ENCODE results near the gene IQCB1. TPM values are rescaled to one million over a fixed set of nuclear protein-coding genes. Genes with fewer than 3 reads are reported as not detected.

IQCB1 gene
- polyA plus RNA-seq, 3 donors: 6.0 to 27.7 (median 7.5) TPM

GRCh38 chr3:121740896-121741295, 94.0 kb downstream of the IQCB1 start:
- peaks cover 0 to 10% (median 5%) of the 10 kb centered on the region in 7 donors for H3K9me3 Mint-ChIP-seq
- peaks cover 23 to 36% of the 10 kb centered on the region in 2 donors for H3K36me3 Mint-ChIP-seq
- H3K27me3 Mint-ChIP-seq (ENCODE audit: low read depth in 3 of 3): no peaks in the 10 kb centered on the region
- TF ChIP-seq CTCF (IDR thresholded peaks at IDR 0.05): no peak
- intact Hi-C loops (cut with micrococcal nuclease): loop anchor here (10.0 kb wide), 3 partner anchors 76 to 514 kb away; partner anchors contain the start of genes HCLS1 (in 2 of the 2), EAF2 (in 1 of the 2) and IQCB1 (in 1 of the 2)
- Histone ChIP-seq H3K4me1 (ENCODE audit: control insufficient read depth in 1 of 2, insufficient read depth in 2 of 2, low read length in 2 of 2) (no peaks in the 10 kb centered on the region), H2AFZ (ENCODE audit: insufficient read depth, low read depth, low read length, poor library complexity, severe bottlenecking) (no peak overlapping the region), H3K4me2 (replicated peaks; ENCODE audit: extremely low read depth, low read length, poor library complexity, severe bottlenecking) (no peak overlapping the region), H3K27me3 (ENCODE audit: control insufficient read depth in 2 of 2, insufficient read depth in 2 of 2, low read length in 2 of 2) (no peaks in the 10 kb centered on the region), H3K4me3 (replicated peaks in 1 of 3; ENCODE audit: low read depth in 2 of 3, low read length in 3 of 3) (no peak overlapping the region), H4K20me1 (ENCODE audit: insufficient read depth, low read length) (peaks cover 50% of the 10 kb centered on the region), H3K36me3 (replicated peaks in 1 of 2; ENCODE audit: control insufficient read depth in 1 of 2, insufficient read depth in 2 of 2, low read length in 2 of 2) (peaks cover 0 to 17% of the 10 kb centered on the region in 2 donors), H3K9me3 (replicated peaks in 1 of 2; ENCODE audit: control insufficient read depth in 1 of 2, insufficient read depth in 1 of 2, low read length in 2 of 2) (no peaks in the 10 kb centered on the region), H3K9ac (ENCODE audit: insufficient read depth, low read length, poor library complexity, severe bottlenecking) (no peak overlapping the region), H3K79me2 (ENCODE audit: insufficient read depth, low read length) (peaks cover 86% of the 10 kb centered on the region), H3K27ac (ENCODE audit: low read depth in 1 of 2, low read length in 2 of 2) (no peak overlapping the region)
- no CpG with 5 or more reads among the region's 2 CpGs for WGBS (ENCODE audit: insufficient coverage)
- no peak for DNase-seq
- peaks cover 5% of the 10 kb centered on the region for H3K4me1 Mint-ChIP-seq
- no peak overlapping the region for H3K27ac Mint-ChIP-seq
- no peak overlapping the region for H3K4me3 Mint-ChIP-seq

GRCh38 chr3:121739902-121740301, 95.0 kb downstream of the IQCB1 start:
- peaks cover 0 to 17% of the 10 kb centered on the region in 2 donors for H3K36me3 ChIP-seq (replicated peaks in 1 of 2; ENCODE audit: control insufficient read depth in 1 of 2, insufficient read depth in 2 of 2, low read length in 2 of 2)
- no peaks in the 10 kb centered on the region for H3K27me3 ChIP-seq (ENCODE audit: control insufficient read depth in 2 of 2, insufficient read depth in 2 of 2, low read length in 2 of 2)
- H3K79me2 ChIP-seq (ENCODE audit: insufficient read depth, low read length): peaks cover 86% of the 10 kb centered on the region
- no peaks in the 10 kb centered on the region for H3K4me1 ChIP-seq (ENCODE audit: control insufficient read depth in 1 of 2, insufficient read depth in 2 of 2, low read length in 2 of 2)
- no peak overlapping the region for H3K9ac ChIP-seq (ENCODE audit: insufficient read depth, low read length, poor library complexity, severe bottlenecking)
- Mint-ChIP-seq H3K4me3 (no peak overlapping the region), H3K4me1 (peaks cover 5% of the 10 kb centered on the region), H3K27me3 (ENCODE audit: low read depth in 3 of 3) (no peaks in the 10 kb centered on the region), H3K36me3 (peaks cover 24 to 38% of the 10 kb centered on the region in 2 donors), H3K9me3 (peaks cover 0 to 10% (median 5%) of the 10 kb centered on the region in 7 donors), H3K27ac (no peak overlapping the region)
- no peak overlapping the region for H3K4me3 ChIP-seq (replicated peaks in 1 of 3; ENCODE audit: low read depth in 2 of 3, low read length in 3 of 3)
- no peak overlapping the region for H3K27ac ChIP-seq (ENCODE audit: low read depth in 1 of 2, low read length in 2 of 2)
- intact Hi-C loops (cut with micrococcal nuclease): loop anchor here (10.0 kb wide), 3 partner anchors 75 to 515 kb away; partner anchors contain the start of genes HCLS1 (in 2 of the 2), EAF2 (in 1 of the 2) and IQCB1 (in 1 of the 2)
- no peaks in the 10 kb centered on the region for H3K9me3 ChIP-seq (replicated peaks in 1 of 2; ENCODE audit: control insufficient read depth in 1 of 2, insufficient read depth in 1 of 2, low read length in 2 of 2)
- DNase-seq: no peak
- peaks cover 55% of the 10 kb centered on the region for H4K20me1 ChIP-seq (ENCODE audit: insufficient read depth, low read length)
- H3K4me2 ChIP-seq (replicated peaks; ENCODE audit: extremely low read depth, low read length, poor library complexity, severe bottlenecking): no peak overlapping the region
- TF ChIP-seq CTCF (IDR thresholded peaks at IDR 0.05): no peak
- no peak overlapping the region for H2AFZ ChIP-seq (ENCODE audit: insufficient read depth, low read depth, low read length, poor library complexity, severe bottlenecking)
